SK-N-SH (cell line): ENCODE results near the gene SH2B3. TPM values are rescaled to one million over a fixed set of nuclear protein-coding genes. Genes with fewer than 3 reads are reported as not detected.

Experiments used
- CTCF ChIA-PET: fragments of 300-600, 350-600 bp; formaldehyde crosslinking; extraction: SDS; loops from one replicate; lab custom pipeline; 2021; lab: Yijun Ruan, JAX
- POLR2A ChIA-PET: fragments of 350-600 bp; sonication (Branson Sonifier 250); formaldehyde crosslinking; extraction: SDS; loops from one replicate; lab custom pipeline; 2020; ENCODE audit warnings: antibody characterized with exemption, inconsistent platforms; lab: Yijun Ruan, JAX
- DNase-seq: peaks from one replicate; pipeline ENCODE4 v3.0.0; 2012
- H2AFZ ChIP-seq: fragments of 200-600 bp; sonication (generic); 2 replicates; pipeline ENCODE4 v1.8.1; 2016; ENCODE audit warnings: antibody characterized with exemption, mild to moderate bottlenecking, low read depth
- H3F3A ChIP-seq: fragments of 200-600 bp; sonication (generic); replicated peaks from 2 replicates; pipeline ENCODE3; 2016; ENCODE audit warnings: antibody characterized with exemption, mild to moderate bottlenecking; ENCODE audit not compliant: insufficient read depth
- H3K27ac ChIP-seq, 2 experiments: fragments of 200-500 bp in 1 of 2; fragments of 200-600 bp in 1 of 2; sonication (Bioruptor generic) in 1 of 2; sonication (generic), shearing (Covaris generic) in 1 of 2; 2 replicates each; pipeline versions ENCODE4 v1.5.1 to v1.6.1; 2014 to 2016; ENCODE audit warnings: low read depth in 2 of 2, inconsistent platforms in 1 of 2, low read length in 1 of 2, mild to moderate bottlenecking in 1 of 2, mixed read lengths in 1 of 2
- H3K27me3 ChIP-seq: fragments of 200-600 bp; sonication (generic), shearing (Covaris generic); 2 replicates; pipeline ENCODE4 v1.6.1; 2016; ENCODE audit warnings: mixed run types; ENCODE audit not compliant: insufficient read depth
- H3K36me3 ChIP-seq, 2 experiments: fragments of 200-500 bp in 1 of 2; fragments of 200-600 bp in 1 of 2; sonication (Bioruptor generic) in 1 of 2; sonication (generic) in 1 of 2; replicated peaks in 1 of 2; 2 replicates each; pipeline versions ENCODE3 to v1.5.1; 2014 to 2016; ENCODE audit warnings: low read length in 1 of 2, mild to moderate bottlenecking in 1 of 2; ENCODE audit not compliant: insufficient read depth in 2 of 2, control insufficient read depth in 1 of 2
- H3K4me1 ChIP-seq, 2 experiments: fragments of 200-500 bp in 1 of 2; fragments of 200-600 bp in 1 of 2; sonication (Bioruptor generic) in 1 of 2; sonication (generic), shearing (Covaris generic) in 1 of 2; 2 replicates each; pipeline versions ENCODE4 v1.5.1 to v1.6.1; 2014 to 2016; ENCODE audit warnings: low read depth in 1 of 2, low read length in 1 of 2, mixed run types in 1 of 2; ENCODE audit not compliant: insufficient read depth in 2 of 2, control insufficient read depth in 1 of 2
- H3K4me2 ChIP-seq: fragments of 200-600 bp; sonication (generic), shearing (Covaris generic); 2 replicates; pipeline ENCODE4 v1.6.1; 2017; ENCODE audit warnings: mixed run types
- H3K4me3 ChIP-seq, 2 experiments: fragments of 200-500 bp in 1 of 2; fragments of 200-600 bp in 1 of 2; sonication (Bioruptor generic) in 1 of 2; sonication (generic), shearing (Covaris generic) in 1 of 2; 2 replicates each; pipeline versions ENCODE4 v1.5.1 to v1.8.1; 2014 to 2016; ENCODE audit warnings: low read depth in 2 of 2, inconsistent platforms in 1 of 2, low read length in 1 of 2, mild to moderate bottlenecking in 1 of 2, mixed read lengths in 1 of 2, moderate library complexity in 1 of 2
- H3K79me2 ChIP-seq: fragments of 200-600 bp; sonication (generic); 2 replicates; pipeline ENCODE4 v1.8.1; 2017; ENCODE audit warnings: mild to moderate bottlenecking; ENCODE audit not compliant: insufficient read depth
- H3K9ac ChIP-seq: fragments of 200-600 bp; sonication (generic); 2 replicates; pipeline ENCODE4 v1.6.1; 2017; ENCODE audit warnings: mixed run types
- H3K9me2 ChIP-seq: fragments of 200-600 bp; sonication (generic); 2 replicates; pipeline ENCODE4 v1.6.1; 2017; ENCODE audit warnings: mixed run types
- H3K9me3 ChIP-seq: fragments of 200-600 bp; sonication (generic); 2 replicates; pipeline ENCODE4 v1.6.1; 2017; ENCODE audit warnings: mixed run types, mild to moderate bottlenecking, moderate library complexity
- H4K20me1 ChIP-seq: fragments of 200-600 bp; sonication (generic); 2 replicates; pipeline ENCODE4 v1.6.1; 2017; ENCODE audit warnings: mild to moderate bottlenecking, mixed run types; ENCODE audit not compliant: insufficient read depth
- MAX ChIP-seq: IDR thresholded peaks from 2 replicates; pipeline ENCODE4 v1.4.0; 2012; ENCODE audit warnings: low read depth
- MXI1 ChIP-seq: IDR thresholded peaks from 2 replicates; pipeline ENCODE4 v1.6.1; 2012; ENCODE audit warnings: mild to moderate bottlenecking, low read depth, low read length, improper control_type of control experiment
- RXRA ChIP-seq: IDR thresholded peaks from 2 replicates; pipeline ENCODE4 v1.4.0; 2012; ENCODE audit warnings: low read depth, mild to moderate bottlenecking, borderline replicate concordance
- USF2 ChIP-seq: fragments of 150-350 bp; IDR thresholded peaks from 2 replicates; pipeline ENCODE4 v1.6.1; 2017; ENCODE audit warnings: antibody characterized with exemption, low read length, low read depth, borderline replicate concordance
- ZBTB33 ChIP-seq: IDR thresholded peaks from 2 replicates; pipeline ENCODE4 v1.4.0; 2012; ENCODE audit warnings: low read depth, borderline replicate concordance
- WGBS: methylation state at CpG from one replicate; pipeline ENCODE4 v1.1.6; 2017; ENCODE audit warnings: low lambda C conversion rate; 5-methylcytosine and 5-hydroxymethylcytosine counted together
- polyA plus RNA-seq, 3 experiments: library from polyadenylated mRNA; depleted of rRNA; stranded (reverse); fragments of >200 nt; gene quantifications; 2 replicates each; pipeline ENCODE4 v1.2.3, GENCODE V29; 2012
- TF ChIP-seq, protein P1 (sequence below): IDR thresholded peaks from 2 replicates; pipeline ENCODE4; 2012

Gene SH2B3
- polyA plus RNA-seq, 1 of the 3 experiments (the other 2 are of a cell fraction) = 15.6 TPM

GRCh38 chr12:111443586-111443985 lies 37.9 kb downstream of the SH2B3 start:
- Histone ChIP-seq H3K9me3 (no peaks in the 10 kb centered on the region), H3K27ac (peak overlapping the region in 1 of 2 experiments; percentile 42; a peak in 2 of 4 replicates), H3K4me1 (peaks cover 31 to 43% of the 10 kb centered on the region in 2 experiments; a peak in 3 of 4 replicates), H3K79me2 (peaks cover 74% of the 10 kb centered on the region), H3K36me3 (peaks cover 14 to 45% of the 10 kb centered on the region in 2 experiments), H3F3A (peaks cover 59% of the 10 kb centered on the region), H3K27me3 (no peaks in the 10 kb centered on the region), H3K9ac (no peak overlapping the region), H3K4me2 (no peak overlapping the region)
- WGBS = 60% methylated on average over 6 of the region's 7 CpGs
- TF ChIP-seq RXRA (no peak), ZBTB33 (no peak), MAX (no peak)
- TF ChIP-seq, protein P1, sequence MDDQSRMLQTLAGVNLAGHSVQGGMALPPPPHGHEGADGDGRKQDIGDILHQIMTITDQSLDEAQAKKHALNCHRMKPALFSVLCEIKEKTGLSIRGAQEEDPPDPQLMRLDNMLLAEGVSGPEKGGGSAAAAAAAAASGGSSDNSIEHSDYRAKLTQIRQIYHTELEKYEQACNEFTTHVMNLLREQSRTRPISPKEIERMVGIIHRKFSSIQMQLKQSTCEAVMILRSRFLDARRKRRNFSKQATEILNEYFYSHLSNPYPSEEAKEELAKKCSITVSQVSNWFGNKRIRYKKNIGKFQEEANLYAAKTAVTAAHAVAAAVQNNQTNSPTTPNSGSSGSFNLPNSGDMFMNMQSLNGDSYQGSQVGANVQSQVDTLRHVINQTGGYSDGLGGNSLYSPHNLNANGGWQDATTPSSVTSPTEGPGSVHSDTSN = 0 out of 2 replicates have a peak, but pooled peaks have one; percentile 10
- TF ChIP-seq, all 33 proteins: peak for 1
- CTCF ChIA-PET = interaction anchor here (0.8 to 28.3 kb wide), 4 partner anchors 7 to 42 kb away, joined by 3 to 618 read pairs (median 18); partner anchors contain the start of gene SH2B3
- DNase-seq = no peak
- Histone ChIP-seq H4K20me1 (peaks cover 87% of the 10 kb centered on the region), H3K9me2 (no peaks in the 10 kb centered on the region), H2AFZ (no peak overlapping the region), H3K4me3 (no peak overlapping the region)
- POLR2A ChIA-PET = interaction anchor here (0.6 to 1.2 kb wide), 2 partner anchors 14 to 58 kb away, joined by 3 read pairs; no protein-coding TSS in a partner anchor

DNA sequence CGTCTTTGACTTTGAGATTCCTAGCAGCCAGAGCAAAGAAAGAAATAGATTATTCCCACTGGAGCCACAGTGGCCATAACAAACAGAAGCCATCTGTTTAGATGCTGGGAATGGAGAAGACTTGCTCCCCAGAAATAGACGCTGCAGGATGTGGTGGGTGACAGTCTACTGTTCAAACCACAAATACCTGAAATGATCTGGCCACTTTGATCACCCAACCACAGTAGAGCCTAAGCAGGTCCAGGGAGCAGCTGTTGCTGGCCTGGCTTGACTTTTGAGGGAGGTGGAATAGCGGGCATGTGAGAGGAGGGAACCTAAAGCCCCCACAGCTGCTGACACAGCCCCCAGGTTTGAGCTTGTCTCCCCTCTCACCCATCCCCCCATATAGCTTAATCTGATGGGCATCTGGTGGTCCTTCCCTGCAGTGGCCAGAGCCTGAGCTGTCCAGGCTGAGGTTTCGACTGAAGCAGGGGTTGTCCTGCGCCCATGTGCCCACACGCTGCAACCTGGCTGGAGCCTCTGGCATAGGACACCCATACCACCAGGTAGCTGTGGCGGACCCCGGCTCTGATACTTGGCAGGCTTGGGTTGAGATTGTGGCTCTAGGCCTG lies 38.7 kb downstream of the SH2B3 start:
- Histone ChIP-seq H3K4me3 (no peak overlapping the region), H2AFZ (no peak overlapping the region), H3K4me1 (peaks cover 29 to 46% of the 10 kb centered on the region in 2 experiments; a peak in 2 of 4 replicates), H3K27ac (peak overlapping the region; percentile 34 to 85; a peak in 3 of 4 replicates), H3F3A (peaks cover 66% of the 10 kb centered on the region), H3K27me3 (no peaks in the 10 kb centered on the region), H3K36me3 (peaks cover 17 to 53% of the 10 kb centered on the region in 2 experiments), H3K9me3 (no peaks in the 10 kb centered on the region), H4K20me1 (peaks cover 79% of the 10 kb centered on the region), H3K4me2 (no peak overlapping the region), H3K79me2 (peaks cover 70% of the 10 kb centered on the region), H3K9me2 (no peaks in the 10 kb centered on the region), H3K9ac (no peak overlapping the region)
- no peak for DNase-seq
- TF ChIP-seq USF2 (no peak), MXI1 (no peak)
- WGBS = 87% methylated on average over 2 of the region's 8 CpGs
- POLR2A ChIA-PET = interaction anchor here (1.2 kb wide), 1 partner anchor 15 kb away, joined by 3 read pairs; no protein-coding TSS in a partner anchor
- CTCF ChIA-PET = interaction anchor here (0.8 to 28.3 kb wide), 5 partner anchors 6 to 43 kb away, joined by 3 to 618 read pairs (median 3); partner anchors contain the start of gene SH2B3
